GM21390 (cell line): ENCODE measurements around the gene SEMA5A.

Source experiments
- ATAC-seq: cut with Tn5 transposase; IDR thresholded peaks from one replicate; pipeline ENCODE4 v1.9.1; 2021; ENCODE audit not compliant: unreplicated experiment

The SEMA5A gene

DNA sequence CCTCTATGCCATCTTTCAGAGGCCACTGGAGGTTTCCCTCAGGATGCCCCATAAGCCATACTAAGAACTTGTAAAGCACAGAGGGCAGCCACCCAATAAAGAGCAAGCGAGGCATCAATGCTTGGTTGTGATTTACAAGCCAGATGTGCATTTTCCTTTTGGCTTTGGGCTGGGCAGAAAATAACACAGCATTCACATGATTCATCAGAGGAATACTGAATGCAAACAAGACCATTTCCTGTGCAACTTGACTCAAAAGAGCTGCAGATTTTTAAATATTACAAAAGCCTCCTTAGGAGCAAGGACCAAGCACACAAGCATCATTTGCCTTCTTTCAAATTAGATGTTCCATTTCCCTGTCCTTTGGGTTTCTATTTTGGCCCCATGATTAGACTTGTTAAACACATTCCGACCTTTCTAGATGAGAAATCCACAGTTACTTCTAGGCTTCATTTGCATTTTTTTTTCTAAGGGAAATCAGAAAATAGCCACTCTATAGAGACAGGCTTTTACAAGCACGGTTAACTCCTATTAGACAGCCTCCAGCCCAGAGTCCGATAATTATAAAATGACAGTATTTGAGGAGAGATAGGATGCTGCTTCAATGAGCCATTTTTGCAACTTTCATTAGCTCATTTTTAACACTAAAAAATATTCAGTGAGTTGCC, 207.8 kb downstream of the SEMA5A start:
- ATAC-seq: no peak

- no peak for ATAC-seq
These were observed 209.9 kb downstream of the SEMA5A start for GRCh38 chr5:9335754-9336495.

- ATAC-seq: no peak
These were observed 210.6 kb downstream of the SEMA5A start for GRCh38 chr5:9335269-9335668.

DNA sequence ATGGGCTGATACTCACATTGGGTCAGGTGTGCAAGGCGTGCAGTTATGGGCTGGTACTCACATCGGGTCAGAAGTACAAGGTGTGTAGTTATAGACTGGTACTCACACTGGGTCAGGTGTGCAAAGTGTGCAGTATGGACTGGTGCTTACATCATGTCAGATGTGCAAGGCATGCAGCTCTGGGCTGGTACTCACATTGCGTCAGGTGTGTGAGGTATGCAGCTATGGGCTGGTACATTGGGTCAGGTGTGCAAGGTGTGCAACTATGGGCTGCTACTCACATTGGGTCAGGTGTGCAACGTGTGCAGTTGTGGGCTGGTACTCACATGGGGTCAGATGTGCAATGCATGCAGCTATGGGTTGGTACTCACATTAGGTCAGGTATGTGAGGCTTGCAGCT, 213.8 kb downstream of the SEMA5A start:
- no peak for ATAC-seq

DNA sequence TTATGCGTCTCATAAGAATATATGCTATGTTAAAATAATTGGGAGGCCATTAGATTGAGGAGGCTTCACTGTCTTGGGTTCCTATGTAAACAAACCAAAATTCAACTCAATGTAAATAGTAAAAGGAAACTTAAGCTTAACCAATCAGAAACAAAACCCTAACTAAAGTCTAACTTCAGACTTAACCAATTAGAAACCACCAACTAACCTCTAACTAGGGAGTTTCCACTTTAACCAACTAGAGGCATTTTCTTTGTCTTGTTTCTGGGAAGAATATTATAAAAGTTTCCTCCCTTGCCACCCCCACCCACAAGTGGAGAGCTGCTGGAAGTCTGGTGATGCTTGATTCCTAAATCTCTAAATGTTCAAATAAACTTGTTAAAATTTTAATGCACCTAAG, 214.5 kb downstream of the SEMA5A start:
- no peak for ATAC-seq

- no peak for ATAC-seq
These were observed 216.8 kb downstream of the SEMA5A start for GRCh38 chr5:9329125-9329524.

DNA sequence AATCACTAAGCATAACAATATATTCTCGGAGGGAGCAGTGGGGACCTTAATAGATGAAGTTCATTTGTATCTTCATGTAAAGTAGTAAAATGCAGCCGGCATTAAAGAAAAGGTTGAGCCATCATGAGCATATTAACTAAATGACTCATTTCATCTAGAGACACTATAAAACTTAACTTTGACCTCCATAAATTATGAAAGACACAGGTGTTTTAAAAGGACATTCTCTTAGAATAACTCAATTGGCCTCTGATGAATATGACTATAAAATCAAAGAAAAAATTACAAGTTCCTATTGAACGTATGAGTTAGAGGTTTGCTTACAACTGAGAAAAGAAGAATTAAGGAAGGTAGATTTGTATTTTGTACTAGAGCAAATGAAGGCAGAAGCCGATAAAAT, 220.3 kb downstream of the SEMA5A start:
- no peak for ATAC-seq

DNA sequence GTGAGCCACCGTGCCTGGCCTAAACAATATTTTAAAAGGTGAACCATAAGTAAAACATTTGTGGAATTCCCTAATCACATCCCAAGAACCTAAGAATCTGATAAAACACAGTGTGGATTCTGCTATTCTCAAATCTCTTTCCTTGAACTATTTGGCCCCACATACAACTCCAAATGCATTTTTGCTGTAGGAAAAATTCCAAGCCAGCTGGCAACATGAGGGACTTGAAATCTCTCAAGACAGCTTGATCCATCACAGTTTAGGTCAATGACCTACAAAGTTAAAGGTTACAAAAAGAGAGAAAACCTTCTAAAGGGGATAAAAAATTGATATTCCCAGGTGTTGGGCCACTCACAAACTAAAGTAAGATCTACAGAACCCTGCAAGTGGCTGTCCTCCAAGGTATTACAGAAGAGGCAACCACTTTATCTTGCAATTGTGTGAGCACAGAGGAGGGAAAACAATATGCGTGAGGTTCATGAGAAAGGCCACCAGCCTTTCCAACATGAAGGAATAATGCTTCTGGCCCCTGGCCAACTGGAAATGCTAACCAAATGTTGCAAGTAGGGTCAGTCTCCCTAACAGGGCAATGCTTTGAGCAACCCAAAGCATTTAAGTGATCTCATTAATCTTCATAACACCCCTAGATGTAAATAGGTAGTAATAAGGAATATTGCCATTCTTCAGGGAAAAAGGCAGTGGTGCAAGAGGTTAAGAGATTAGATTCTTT, 221.4 kb downstream of the SEMA5A start:
- ATAC-seq: no peak

DNA sequence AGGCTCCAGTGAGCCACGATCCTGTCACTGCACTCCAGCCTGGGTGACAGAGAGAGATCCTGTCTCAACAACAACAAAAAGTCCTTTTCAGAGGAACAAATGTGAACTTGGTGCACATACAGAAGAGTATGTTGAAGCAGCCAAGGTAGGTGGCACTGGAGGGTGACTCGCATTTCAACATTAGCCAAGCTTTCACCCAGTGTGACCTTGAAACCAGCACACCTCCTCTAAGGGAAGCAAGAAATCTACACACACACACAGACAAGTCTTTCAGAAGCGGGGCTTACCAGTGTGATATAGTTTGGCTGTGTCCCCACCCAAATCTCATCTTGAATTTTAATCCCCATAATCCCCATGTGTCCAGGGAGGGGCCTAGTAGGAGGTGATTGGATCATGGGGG, 225.2 kb downstream of the SEMA5A start:
- ATAC-seq: no peak

DNA sequence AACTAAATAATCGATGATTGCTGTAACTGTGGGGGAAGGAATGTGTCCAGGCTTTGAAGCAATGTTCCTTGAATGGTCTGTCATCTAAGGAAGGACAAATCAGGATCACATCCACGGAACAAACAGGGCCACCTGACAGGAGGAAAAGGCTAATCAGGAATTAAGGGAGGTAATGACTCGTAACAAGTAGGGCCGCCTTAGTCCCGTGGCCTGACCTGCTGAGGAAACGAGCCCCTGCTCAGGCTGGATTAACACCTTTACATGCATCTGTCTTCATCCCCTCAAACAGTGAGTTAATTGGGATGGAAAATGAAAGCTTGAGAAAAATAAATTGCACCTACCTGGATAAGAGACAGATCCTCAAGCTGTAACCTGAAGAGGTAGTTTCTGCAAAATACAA, 227.8 kb downstream of the SEMA5A start:
- no peak for ATAC-seq

DNA sequence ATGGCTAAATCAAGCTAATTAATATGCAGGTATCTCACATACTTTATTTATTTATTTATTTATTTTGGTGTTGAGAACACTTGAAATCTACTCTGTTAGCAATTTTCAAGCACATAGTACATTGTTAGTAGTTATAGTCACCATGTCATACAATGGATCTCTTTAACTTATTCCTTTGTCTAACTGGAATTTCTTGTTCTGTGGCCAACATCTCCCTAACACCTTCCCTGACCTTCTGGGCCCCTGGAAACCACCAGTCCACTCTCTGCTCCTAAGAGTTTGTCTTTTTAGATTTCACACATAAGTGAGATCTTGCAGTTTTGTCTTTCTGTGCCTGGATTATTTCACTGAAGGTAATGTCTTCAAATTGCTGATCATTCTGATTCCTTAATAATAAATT, 229.1 kb downstream of the SEMA5A start:
- no peak for ATAC-seq

GRCh38 chr5:9316041-9316440, 229.8 kb downstream of the SEMA5A start:
- no peak for ATAC-seq

GRCh38 chr5:9314558-9314957, 231.3 kb downstream of the SEMA5A start:
- ATAC-seq: no peak

DNA sequence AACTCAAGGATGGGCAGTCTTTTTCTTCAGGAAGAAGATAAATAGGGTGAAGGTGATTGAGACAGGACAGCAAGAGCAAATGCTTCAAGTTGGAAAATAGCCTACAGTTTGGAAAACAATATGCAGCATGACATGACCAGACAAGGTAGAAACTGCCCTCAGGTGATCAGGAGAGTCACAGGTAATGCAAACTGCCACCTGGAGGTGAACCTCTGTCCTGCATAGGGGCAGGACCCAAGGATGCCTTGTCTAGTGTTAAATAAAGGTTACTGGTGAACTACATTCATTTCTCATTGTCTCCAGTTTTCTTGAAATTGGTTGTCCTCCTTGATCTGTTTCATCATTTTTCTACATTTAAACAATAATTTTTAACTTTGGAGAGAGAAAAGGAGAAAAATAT, 232.1 kb downstream of the SEMA5A start:
- no peak for ATAC-seq

DNA sequence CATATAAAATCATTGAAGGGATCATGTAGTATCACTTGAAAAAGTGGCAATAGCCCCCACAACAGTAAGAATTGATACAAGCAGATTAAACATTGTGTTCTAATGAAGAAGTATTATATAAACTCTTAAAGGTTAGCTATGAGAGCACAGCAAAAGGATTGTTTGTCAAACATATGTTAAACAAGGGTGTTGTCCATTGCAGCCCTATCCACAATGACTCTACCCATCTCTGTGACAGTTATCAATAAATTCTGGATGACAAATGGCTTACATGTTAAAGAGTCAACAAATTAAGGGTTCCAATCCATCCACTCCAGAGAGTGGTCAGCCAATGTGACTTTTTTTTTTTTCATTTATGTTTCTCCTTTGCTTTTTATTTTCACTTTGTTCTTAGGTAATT, 238.7 kb downstream of the SEMA5A start:
- no peak for ATAC-seq

GRCh38 chr5:9302218-9302617, 243.7 kb downstream of the SEMA5A start:
- no peak for ATAC-seq

DNA sequence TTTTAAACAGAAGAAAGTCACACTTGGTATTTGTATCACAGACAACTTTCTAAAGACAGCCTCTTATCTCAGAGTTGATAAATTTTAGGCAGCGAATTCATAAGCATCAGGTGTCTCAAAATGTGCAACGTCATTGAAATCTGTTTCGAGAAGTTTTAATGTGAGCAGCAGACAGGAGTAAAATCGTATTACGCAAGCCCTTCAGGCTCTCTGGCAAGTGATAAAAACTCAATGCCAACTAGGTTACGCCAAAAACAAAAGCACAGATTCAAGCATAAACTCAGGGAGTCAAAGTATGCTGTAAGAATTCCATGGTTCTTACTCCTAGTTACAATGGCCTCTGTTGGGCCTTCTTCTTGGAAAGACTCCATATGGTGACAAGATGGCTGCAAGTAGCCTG, 244.7 kb downstream of the SEMA5A start:
- no peak for ATAC-seq

DNA sequence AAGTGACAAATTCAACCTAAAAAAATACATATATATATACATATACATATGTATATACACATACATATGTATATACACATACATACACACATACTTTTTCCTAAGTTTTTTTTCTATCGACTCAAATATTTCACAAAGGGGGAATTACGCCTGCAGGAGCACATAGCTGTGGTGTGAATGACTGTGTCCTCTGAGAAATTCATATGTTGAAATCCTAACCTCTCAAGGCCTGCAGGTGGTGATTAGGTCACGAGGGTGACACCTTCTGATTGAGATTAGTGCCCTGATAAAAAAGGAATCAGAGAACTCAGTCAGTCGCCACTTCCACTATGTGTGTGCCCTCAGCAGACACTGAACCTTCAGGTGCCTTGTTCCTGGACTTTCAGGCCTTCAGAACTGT, 248.7 kb downstream of the SEMA5A start:
- ATAC-seq: no peak

DNA sequence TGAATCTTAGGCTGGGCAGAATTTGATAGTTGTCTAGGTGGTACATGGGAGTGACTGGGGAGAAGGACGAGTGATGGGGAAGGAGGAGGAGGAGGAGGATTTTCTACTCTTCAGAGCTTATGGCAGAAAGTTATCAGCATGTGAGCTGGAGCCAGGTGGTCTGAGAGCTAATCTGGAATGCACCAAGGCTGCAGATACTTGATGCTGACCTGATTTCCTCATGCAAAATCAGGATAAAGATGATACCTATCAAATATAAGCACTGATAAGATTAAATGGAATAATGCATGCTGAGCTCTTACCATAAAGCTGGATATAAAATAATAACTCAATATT, 250.4 kb downstream of the SEMA5A start:
- no peak for ATAC-seq

GRCh38 chr5:9294793-9295465, 250.9 kb downstream of the SEMA5A start:
- no peak for ATAC-seq

GRCh38 chr5:9288234-9288633, 257.6 kb downstream of the SEMA5A start:
- ATAC-seq: no peak
